ENCODE results near the gene PRKG1. TPM values are rescaled to one million over a fixed set of nuclear protein-coding genes. Genes with fewer than 3 reads are reported as not detected.

PRKG1 gene
- total RNA-seq, 4 donors from 2014 or later = 26.5 to 72.3 (median 58.1) TPM

DNA sequence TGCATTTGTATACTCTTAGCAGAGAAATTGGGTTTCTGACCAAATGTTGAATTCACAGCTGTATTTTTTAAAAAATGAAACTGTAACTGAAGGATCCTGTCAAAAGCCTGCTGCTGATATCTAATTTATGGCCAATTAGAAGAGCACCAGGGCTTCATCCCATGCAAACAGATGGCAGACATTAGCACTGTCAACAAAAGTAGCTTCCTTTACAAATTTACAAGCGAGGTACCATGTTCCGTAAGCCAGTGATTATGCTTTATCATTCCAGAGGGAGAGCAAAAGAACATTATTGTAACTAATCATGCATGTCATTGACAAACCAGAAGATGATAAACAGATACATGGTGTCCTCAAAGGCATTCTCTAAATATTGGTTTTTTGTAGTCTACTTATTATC lies 1062.6 kb downstream of the PRKG1 start:
- intact Hi-C loops (cut with DNase I) = no loop called here
- 94 to 95% methylated on average over 2 of the region's 2 CpGs for WGBS, 2 donors
- no peak for DNase-seq
- TF ChIP-seq, protein P1, sequence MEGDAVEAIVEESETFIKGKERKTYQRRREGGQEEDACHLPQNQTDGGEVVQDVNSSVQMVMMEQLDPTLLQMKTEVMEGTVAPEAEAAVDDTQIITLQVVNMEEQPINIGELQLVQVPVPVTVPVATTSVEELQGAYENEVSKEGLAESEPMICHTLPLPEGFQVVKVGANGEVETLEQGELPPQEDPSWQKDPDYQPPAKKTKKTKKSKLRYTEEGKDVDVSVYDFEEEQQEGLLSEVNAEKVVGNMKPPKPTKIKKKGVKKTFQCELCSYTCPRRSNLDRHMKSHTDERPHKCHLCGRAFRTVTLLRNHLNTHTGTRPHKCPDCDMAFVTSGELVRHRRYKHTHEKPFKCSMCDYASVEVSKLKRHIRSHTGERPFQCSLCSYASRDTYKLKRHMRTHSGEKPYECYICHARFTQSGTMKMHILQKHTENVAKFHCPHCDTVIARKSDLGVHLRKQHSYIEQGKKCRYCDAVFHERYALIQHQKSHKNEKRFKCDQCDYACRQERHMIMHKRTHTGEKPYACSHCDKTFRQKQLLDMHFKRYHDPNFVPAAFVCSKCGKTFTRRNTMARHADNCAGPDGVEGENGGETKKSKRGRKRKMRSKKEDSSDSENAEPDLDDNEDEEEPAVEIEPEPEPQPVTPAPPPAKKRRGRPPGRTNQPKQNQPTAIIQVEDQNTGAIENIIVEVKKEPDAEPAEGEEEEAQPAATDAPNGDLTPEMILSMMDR (IDR thresholded peaks at IDR 0.05) = no peak
- Histone ChIP-seq H3K27ac (no peak overlapping the region), H3K4me3 (replicated peaks in 1 of 3) (no peak overlapping the region), H3K36me3 (no peaks in the 10 kb centered on the region), H3K4me1 (no peaks in the 10 kb centered on the region), H3K9me3 (no peaks in the 10 kb centered on the region), H3K27me3 (no peaks in the 10 kb centered on the region)

DNA sequence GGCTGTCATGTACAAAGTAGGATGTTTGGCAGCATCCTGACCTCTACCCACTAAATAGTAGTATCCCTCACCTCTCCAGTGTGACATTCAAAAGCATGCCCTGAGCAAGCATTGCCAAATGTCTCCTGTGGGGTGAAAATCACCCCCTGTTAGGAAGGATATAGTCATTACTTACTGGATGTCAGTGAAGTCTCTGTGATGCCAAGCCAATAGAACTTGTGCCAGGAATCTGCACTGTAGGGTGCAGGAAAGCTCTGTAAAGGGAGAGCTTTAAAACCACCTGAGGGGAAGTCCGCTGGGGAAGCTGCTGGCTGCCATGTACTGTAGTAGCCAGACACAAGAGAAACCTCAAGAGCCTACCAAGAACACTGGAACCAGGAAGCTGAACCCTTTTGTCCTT lies 1069.1 kb downstream of the PRKG1 start:
- Histone ChIP-seq H3K4me3 (replicated peaks in 1 of 3) (no peak overlapping the region), H3K36me3 (no peaks in the 10 kb centered on the region), H3K9me3 (no peaks in the 10 kb centered on the region), H3K27ac (no peak overlapping the region), H3K27me3 (no peaks in the 10 kb centered on the region), H3K4me1 (no peaks in the 10 kb centered on the region)
- DNase-seq = no peak
- intact Hi-C loops (cut with DNase I) = no loop called here
- TF ChIP-seq, protein P1 (IDR thresholded peaks at IDR 0.05) = no peak
- TF ChIP-seq POLR2A (IDR thresholded peaks at IDR 0.05) = no peak
- 85 to 93% methylated on average over 1 of the region's 1 CpG for WGBS, 2 donors

DNA sequence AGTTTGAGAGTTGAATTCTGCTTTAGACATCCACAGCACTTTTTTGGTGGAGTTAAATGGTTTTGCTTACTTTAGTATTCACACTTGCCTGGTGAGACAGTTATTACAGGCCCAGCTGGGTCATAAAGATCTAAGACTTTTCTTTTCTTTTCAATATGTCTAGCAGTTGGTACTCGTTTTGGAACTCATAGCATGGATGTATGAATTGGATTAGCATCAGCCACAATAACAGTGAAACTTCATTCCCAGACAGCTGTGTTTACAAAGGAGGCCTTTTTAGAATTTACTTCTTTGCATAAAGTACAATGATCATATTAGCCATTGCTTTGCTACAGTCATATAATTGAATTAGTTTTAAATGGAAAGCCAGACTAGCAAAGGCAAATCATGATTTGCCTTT lies 1071.3 kb downstream of the PRKG1 start:
- TF ChIP-seq, protein P1 (IDR thresholded peaks at IDR 0.05) = no peak
- TF ChIP-seq POLR2A (IDR thresholded peaks at IDR 0.05) = no peak
- intact Hi-C loops (cut with DNase I) = no loop called here
- no peaks in the 10 kb centered on the region for H3K9me3 ChIP-seq
- 67 to 71% methylated on average over 1 of the region's 1 CpG for WGBS, 2 donors
- H3K27ac ChIP-seq = no peak overlapping the region
- no peak for DNase-seq
- H3K36me3 ChIP-seq = no peaks in the 10 kb centered on the region
- no peaks in the 10 kb centered on the region for H3K27me3 ChIP-seq
- no peaks in the 10 kb centered on the region for H3K4me1 ChIP-seq
- no peak overlapping the region for H3K4me3 ChIP-seq (replicated peaks in 1 of 3)

DNA sequence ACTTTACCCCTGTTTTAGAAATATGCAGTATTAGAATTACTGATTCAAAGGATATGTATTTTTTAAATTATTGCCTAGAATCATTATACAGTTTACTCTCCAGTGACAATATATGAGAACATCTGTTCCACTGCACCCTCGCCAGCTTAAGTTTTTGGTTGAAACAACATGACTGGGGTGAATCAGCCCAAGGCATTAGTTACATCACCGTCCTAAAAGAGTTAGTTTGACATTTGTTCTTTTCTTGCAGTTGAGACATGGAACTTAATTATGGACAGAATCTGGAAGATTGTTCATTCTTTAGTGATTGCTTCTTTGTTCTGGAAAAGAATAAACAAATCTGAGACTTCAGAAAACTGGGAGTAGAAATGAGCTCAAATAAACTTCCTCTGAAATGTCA lies 1072.5 kb downstream of the PRKG1 start:
- Histone ChIP-seq H3K4me1 (no peaks in the 10 kb centered on the region), H3K27me3 (no peaks in the 10 kb centered on the region), H3K9me3 (no peaks in the 10 kb centered on the region), H3K4me3 (replicated peaks in 1 of 3) (no peak overlapping the region), H3K27ac (no peak overlapping the region), H3K36me3 (no peaks in the 10 kb centered on the region)
- 80 to 92% methylated on average over 2 of the region's 2 CpGs for WGBS, 2 donors
- intact Hi-C loops (cut with DNase I) = no loop called here
- DNase-seq = no peak
- TF ChIP-seq, protein P1 (IDR thresholded peaks at IDR 0.05) = no peak
- TF ChIP-seq POLR2A (IDR thresholded peaks at IDR 0.05) = no peak

DNA sequence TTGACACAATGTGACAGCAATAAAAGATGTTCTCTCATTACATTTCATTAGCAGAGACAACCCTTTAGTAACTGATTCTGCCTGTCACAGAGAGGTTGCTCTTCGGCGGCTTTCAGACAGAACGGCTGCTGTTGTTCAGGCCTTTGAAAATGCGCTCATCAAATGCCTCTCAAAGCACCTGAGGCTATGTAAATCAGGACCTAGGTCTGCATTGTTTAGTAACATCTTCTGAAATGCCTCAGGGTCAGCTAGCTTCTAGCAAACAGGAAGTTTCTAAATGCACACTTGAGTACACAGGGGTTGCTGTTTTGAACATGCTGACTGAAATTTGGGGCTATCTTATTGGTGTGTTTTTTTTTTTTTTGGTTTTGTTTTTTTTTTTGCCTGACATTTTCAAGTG lies 1096.5 kb downstream of the PRKG1 start:
- Histone ChIP-seq H3K36me3 (no peaks in the 10 kb centered on the region), H3K27me3 (no peaks in the 10 kb centered on the region)
- WGBS, 2 donors = 83 to 86% methylated on average over 4 of the region's 4 CpGs

More for the DNA sequence above, 1096.5 kb downstream of the PRKG1 start:
- intact Hi-C loops (cut with DNase I) = no loop called here
- Histone ChIP-seq H3K4me3 (replicated peaks in 1 of 3) (no peak overlapping the region), H3K27ac (no peak overlapping the region), H3K4me1 (no peaks in the 10 kb centered on the region), H3K9me3 (no peaks in the 10 kb centered on the region)
- DNase-seq = no peak
- TF ChIP-seq POLR2A (IDR thresholded peaks at IDR 0.05) = no peak
- TF ChIP-seq, protein P1 (IDR thresholded peaks at IDR 0.05) = no peak
